IMR-90 (cell line): Measurements from ENCODE around the gene LRRC4C. TPM values are rescaled to one million over a fixed set of nuclear protein-coding genes. Genes with fewer than 3 reads are reported as not detected.

ENCODE experiments used
- ATAC-seq: fragments of 200-7000 bp; cut with Tn5 transposase; 2 replicates; pipeline ENCODE4 v1.9.1; 2020; ENCODE audit warnings: low read depth, mild to moderate bottlenecking, moderate library complexity
- BruUV-seq: library from RNA; stranded (reverse); fragments of 400-500 nt; replicated peaks from 2 replicates; lab custom pipeline; 2021; lab: Mats Ljungman, UMichigan
- CTCF ChIA-PET: fragments of 300-600 bp; formaldehyde crosslinking; extraction: SDS; loops from one replicate; lab custom pipeline; 2021; ENCODE audit warnings: antibody characterized with exemption; lab: Yijun Ruan, JAX
- POLR2A ChIA-PET: fragments of 300-600 bp; sonication (Branson Sonifier 250); formaldehyde crosslinking; loops from one replicate; lab custom pipeline; 2022; ENCODE audit warnings: antibody characterized with exemption; ENCODE audit not compliant: unreplicated experiment; lab: Charles Lee
- DNase-seq: peaks from one replicate; pipeline ENCODE4 v3.0.0; 2013
- H2AFZ ChIP-seq: replicated peaks from 2 replicates; pipeline ENCODE3; 2013; ENCODE audit warnings: low read length, mild to moderate bottlenecking; ENCODE audit not compliant: poor library complexity
- H2AK5ac ChIP-seq: 2 replicates; pipeline ENCODE4 v1.6.1; 2013; ENCODE audit warnings: low read depth, low read length, inconsistent platforms
- H2AK9ac ChIP-seq: replicated peaks from 2 replicates; pipeline ENCODE3; 2013; ENCODE audit warnings: mild to moderate bottlenecking, low read depth, low read length, moderate library complexity; ENCODE audit not compliant: poor library complexity
- H2BK120ac ChIP-seq: 2 replicates; pipeline ENCODE4 v1.6.1; 2013; ENCODE audit warnings: low read depth, low read length, inconsistent platforms
- H2BK15ac ChIP-seq: 3 replicates; pipeline ENCODE4 v1.6.1; 2013; ENCODE audit warnings: low read depth, low read length, inconsistent platforms
- H2BK20ac ChIP-seq: 2 replicates; pipeline ENCODE4 v1.6.1; 2013; ENCODE audit warnings: low read depth, mild to moderate bottlenecking, inconsistent platforms, low read length, moderate library complexity
- H2BK5ac ChIP-seq: 2 replicates; pipeline ENCODE4 v1.6.1; 2013; ENCODE audit warnings: mild to moderate bottlenecking, low read depth, low read length, inconsistent platforms; ENCODE audit not compliant: poor library complexity, severe bottlenecking
- H3K14ac ChIP-seq: replicated peaks from 2 replicates; pipeline ENCODE4 v1.6.1; 2013; ENCODE audit warnings: low read depth, low read length, inconsistent platforms
- H3K18ac ChIP-seq: 2 replicates; pipeline ENCODE4 v1.6.1; 2013; ENCODE audit warnings: low read depth, low read length, control low read depth
- H3K23ac ChIP-seq: 2 replicates; pipeline ENCODE4 v1.6.1; 2013; ENCODE audit warnings: low read depth, low read length, inconsistent platforms
- H3K27ac ChIP-seq: 2 replicates; pipeline ENCODE4 v1.5.1; 2013; ENCODE audit warnings: mild to moderate bottlenecking, control low read depth, low read length; ENCODE audit not compliant: insufficient read depth
- H3K27me3 ChIP-seq: 2 replicates; pipeline ENCODE4 v1.6.1; 2013; ENCODE audit warnings: low read length; ENCODE audit not compliant: control insufficient read depth, insufficient read depth
- H3K36me3 ChIP-seq: 2 replicates; pipeline ENCODE4 v1.6.1; 2013; ENCODE audit warnings: low read length, mixed read lengths; ENCODE audit not compliant: control insufficient read depth, insufficient read depth
- H3K4ac ChIP-seq: 2 replicates; pipeline ENCODE4 v1.6.1; 2013; ENCODE audit warnings: low read depth, low read length, inconsistent platforms
- H3K4me1 ChIP-seq: 2 replicates; pipeline ENCODE4 v1.6.1; 2013; ENCODE audit warnings: low read length, mixed read lengths; ENCODE audit not compliant: control insufficient read depth, insufficient read depth
- H3K4me2 ChIP-seq: 2 replicates; pipeline ENCODE4 v1.6.1; 2013; ENCODE audit warnings: low read depth, mild to moderate bottlenecking, control low read depth, low read length, moderate library complexity
- H3K4me3 ChIP-seq: 2 replicates; pipeline ENCODE4 v1.5.1; 2013; ENCODE audit warnings: low read depth, mild to moderate bottlenecking, control low read depth, low read length, moderate library complexity; ENCODE audit not compliant: insufficient read depth
- H3K56ac ChIP-seq: 2 replicates; pipeline ENCODE4 v1.6.1; 2013; ENCODE audit warnings: low read length, inconsistent platforms; ENCODE audit not compliant: insufficient read depth; ENCODE audit errors: extremely low read depth
- H3K79me1 ChIP-seq, 2 experiments: 2 replicates each; pipeline ENCODE4 v1.6.1; 2013; ENCODE audit warnings: low read length in 2 of 2, inconsistent platforms in 1 of 2, low read depth in 1 of 2
- H3K9ac ChIP-seq: 2 replicates; pipeline ENCODE4 v1.6.1; 2013; ENCODE audit warnings: low read depth, low read length, control low read depth
- H3K9me1 ChIP-seq: 2 replicates; pipeline ENCODE4 v1.6.1; 2013; ENCODE audit warnings: low read length, inconsistent platforms; ENCODE audit not compliant: insufficient read depth
- H3K9me3 ChIP-seq: 2 replicates; pipeline ENCODE4 v1.6.1; 2013; ENCODE audit warnings: low read length; ENCODE audit not compliant: control insufficient read depth, insufficient read depth
- H4K20me1 ChIP-seq: 2 replicates; pipeline ENCODE4 v1.6.1; 2013; ENCODE audit warnings: low read length, inconsistent platforms; ENCODE audit not compliant: insufficient read depth
- H4K5ac ChIP-seq: 2 replicates; pipeline ENCODE4 v1.6.1; 2013; ENCODE audit warnings: mild to moderate bottlenecking, low read depth, low read length, control low read depth
- H4K8ac ChIP-seq, 2 experiments: 2 replicates each; pipeline ENCODE4 v1.6.1; 2013; ENCODE audit warnings: low read depth in 2 of 2, low read length in 2 of 2, control low read depth in 1 of 2, inconsistent platforms in 1 of 2
- H4K91ac ChIP-seq: 2 replicates; pipeline ENCODE4 v1.6.1; 2013; ENCODE audit warnings: low read depth, low read length, inconsistent platforms; ENCODE audit not compliant: insufficient read depth
- BHLHE40 ChIP-seq: fragments of 150-350 bp; IDR thresholded peaks from 2 replicates; pipeline ENCODE4 v1.6.1; 2016; ENCODE audit warnings: mild to moderate bottlenecking, low read depth, low read length
- CEBPB ChIP-seq: IDR thresholded peaks from 2 replicates; pipeline ENCODE4 v1.6.1; 2012; ENCODE audit warnings: low read depth, low read length, improper control_type of control experiment
- FOS ChIP-seq: fragments of 150-350 bp; IDR thresholded peaks from 2 replicates; pipeline ENCODE4 v1.6.1; 2016; ENCODE audit warnings: low read depth, low read length
- MAFK ChIP-seq: IDR thresholded peaks from 2 replicates; pipeline ENCODE4 v1.6.1; 2012; ENCODE audit warnings: low read depth, low read length, improper control_type of control experiment
- MAZ ChIP-seq: IDR thresholded peaks from 2 replicates; pipeline ENCODE4 v1.6.1; 2012; ENCODE audit warnings: low read depth, mild to moderate bottlenecking, low read length, improper control_type of control experiment, moderate library complexity, borderline replicate concordance
- MXI1 ChIP-seq: IDR thresholded peaks from 2 replicates; pipeline ENCODE4 v1.6.1; 2012; ENCODE audit warnings: low read depth, mild to moderate bottlenecking, low read length, moderate library complexity, borderline replicate concordance
- NFE2L2 ChIP-seq: fragments of 150-350 bp; IDR thresholded peaks from 2 replicates; pipeline ENCODE4 v1.6.1; 2016; ENCODE audit warnings: low read depth, mild to moderate bottlenecking, low read length
- POLR2A ChIP-seq: IDR thresholded peaks from 2 replicates; pipeline ENCODE4 v1.6.1; 2012; ENCODE audit warnings: mild to moderate bottlenecking, low read depth, low read length
- RCOR1 ChIP-seq: IDR thresholded peaks from 2 replicates; pipeline ENCODE4 v1.6.1; 2012; ENCODE audit warnings: mild to moderate bottlenecking, low read length, improper control_type of control experiment; ENCODE audit not compliant: insufficient replicate concordance
- RFX5 ChIP-seq: IDR thresholded peaks from 2 replicates; pipeline ENCODE4 v1.8.0; 2012; ENCODE audit warnings: low read depth, mild to moderate bottlenecking, low read length, moderate library complexity
- SMC3 ChIP-seq: fragments of 150-350 bp; IDR thresholded peaks from 2 replicates; pipeline ENCODE4 v1.6.1; 2016; ENCODE audit warnings: low read depth, mild to moderate bottlenecking, antibody characterized with exemption, low read length, moderate library complexity
- WGBS, 2 experiments: methylation state at CpG; one replicate each; pipeline versions ENCODE4 v1.1.5 to v1.1.7; 2013; ENCODE audit warnings: missing lambda C conversion rate in 2 of 2; ENCODE audit not compliant: insufficient read length in 1 of 2; ENCODE audit errors: extremely low coverage in 2 of 2; 5-methylcytosine and 5-hydroxymethylcytosine counted together
- dilution Hi-C: fragments of 300-500 bp; cut with HindIII; formaldehyde crosslinking; loops from one replicate; pipeline ENCODE4 v1.14.3; 2018; ENCODE audit warnings: low sequenced_read_pairs; ENCODE audit not compliant: unreplicated experiment
- in situ Hi-C: fragments of 300-500 bp; cut with MboI; formaldehyde crosslinking; loops from 3 replicates; pipeline ENCODE4 v1.14.3; 2019; ENCODE audit warnings: low sequenced_read_pairs, inconsistent platforms, mixed read lengths
- intact Hi-C: fragments of 100-400 bp; cut with micrococcal nuclease; formaldehyde crosslinking; loops from 2 replicates; pipeline ENCODE4 v1.10.0; 2022
- polyA plus RNA-seq, 3 experiments: library from polyadenylated mRNA; depleted of rRNA; stranded (reverse); fragments of >200 nt; gene quantifications; 2 replicates each; pipeline ENCODE4 v1.2.3, GENCODE V29; 2012; ENCODE audit warnings: low replicate concordance in 1 of 3
- total RNA-seq: library from RNA; depleted of rRNA; stranded (reverse); fragments of >200 nt; gene quantifications from 2 replicates; pipeline ENCODE4 v1.2.3, GENCODE V29; 2012
- TF ChIP-seq, protein P1 (sequence below): fragments of 150-350 bp; IDR thresholded peaks from 2 replicates; pipeline ENCODE4 v1.6.1; 2016; ENCODE audit warnings: low read depth, mild to moderate bottlenecking, low read length, moderate library complexity, borderline replicate concordance
- TF ChIP-seq, protein P2 (sequence below): fragments of 150-350 bp; IDR thresholded peaks from 2 replicates; pipeline ENCODE4 v1.6.1; 2017; ENCODE audit warnings: mild to moderate bottlenecking, antibody characterized with exemption, low read length, low read depth
- TF ChIP-seq, protein P3 (sequence below): conservative IDR thresholded peaks from 2 replicates; pipeline ENCODE4 v1.5.1; 2012; ENCODE audit warnings: mild to moderate bottlenecking, low read depth, low read length, improper control_type of control experiment

Gene LRRC4C
- total and polyA plus RNA-seq, 2 of the 4 experiments (the other 2 are of a cell fraction), result under 0.01 to 0.03 TPM

DNA sequence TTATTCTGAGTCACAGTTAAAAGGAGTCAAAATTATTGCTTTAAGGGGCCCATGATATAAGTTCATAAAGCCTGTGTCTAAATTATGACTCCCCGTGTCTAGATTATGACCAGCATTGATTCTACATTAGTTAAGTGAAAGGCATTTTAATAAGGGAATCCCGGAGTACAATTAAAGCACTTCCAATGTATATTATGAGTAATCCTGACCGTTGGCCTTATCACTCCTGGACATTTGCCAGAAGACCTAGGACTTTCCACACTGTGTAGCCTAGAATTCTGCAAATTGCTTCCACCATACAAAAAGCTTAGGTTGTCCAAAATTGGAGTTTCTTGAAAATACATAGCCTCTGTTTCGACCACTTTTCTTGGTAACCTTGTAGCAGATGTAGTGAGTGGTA, 1292.6 kb downstream of the LRRC4C start:
- H3K9ac ChIP-seq, result no peak overlapping the region
- H4K8ac ChIP-seq, result no peak overlapping the region
- TF ChIP-seq SMC3 (no peak), MXI1 (no peak), BHLHE40 (no peak), FOS (no peak), NFE2L2 (no peak), CEBPB (no peak), MAFK (no peak), RFX5 (no peak), MAZ (no peak), RCOR1 (no peak), POLR2A (no peak)
- TF ChIP-seq, protein P1, sequence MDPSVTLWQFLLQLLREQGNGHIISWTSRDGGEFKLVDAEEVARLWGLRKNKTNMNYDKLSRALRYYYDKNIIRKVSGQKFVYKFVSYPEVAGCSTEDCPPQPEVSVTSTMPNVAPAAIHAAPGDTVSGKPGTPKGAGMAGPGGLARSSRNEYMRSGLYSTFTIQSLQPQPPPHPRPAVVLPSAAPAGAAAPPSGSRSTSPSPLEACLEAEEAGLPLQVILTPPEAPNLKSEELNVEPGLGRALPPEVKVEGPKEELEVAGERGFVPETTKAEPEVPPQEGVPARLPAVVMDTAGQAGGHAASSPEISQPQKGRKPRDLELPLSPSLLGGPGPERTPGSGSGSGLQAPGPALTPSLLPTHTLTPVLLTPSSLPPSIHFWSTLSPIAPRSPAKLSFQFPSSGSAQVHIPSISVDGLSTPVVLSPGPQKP, result no peak
- TF ChIP-seq, protein P2, sequence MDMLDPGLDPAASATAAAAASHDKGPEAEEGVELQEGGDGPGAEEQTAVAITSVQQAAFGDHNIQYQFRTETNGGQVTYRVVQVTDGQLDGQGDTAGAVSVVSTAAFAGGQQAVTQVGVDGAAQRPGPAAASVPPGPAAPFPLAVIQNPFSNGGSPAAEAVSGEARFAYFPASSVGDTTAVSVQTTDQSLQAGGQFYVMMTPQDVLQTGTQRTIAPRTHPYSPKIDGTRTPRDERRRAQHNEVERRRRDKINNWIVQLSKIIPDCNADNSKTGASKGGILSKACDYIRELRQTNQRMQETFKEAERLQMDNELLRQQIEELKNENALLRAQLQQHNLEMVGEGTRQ, result no peak
- TF ChIP-seq, protein P3, sequence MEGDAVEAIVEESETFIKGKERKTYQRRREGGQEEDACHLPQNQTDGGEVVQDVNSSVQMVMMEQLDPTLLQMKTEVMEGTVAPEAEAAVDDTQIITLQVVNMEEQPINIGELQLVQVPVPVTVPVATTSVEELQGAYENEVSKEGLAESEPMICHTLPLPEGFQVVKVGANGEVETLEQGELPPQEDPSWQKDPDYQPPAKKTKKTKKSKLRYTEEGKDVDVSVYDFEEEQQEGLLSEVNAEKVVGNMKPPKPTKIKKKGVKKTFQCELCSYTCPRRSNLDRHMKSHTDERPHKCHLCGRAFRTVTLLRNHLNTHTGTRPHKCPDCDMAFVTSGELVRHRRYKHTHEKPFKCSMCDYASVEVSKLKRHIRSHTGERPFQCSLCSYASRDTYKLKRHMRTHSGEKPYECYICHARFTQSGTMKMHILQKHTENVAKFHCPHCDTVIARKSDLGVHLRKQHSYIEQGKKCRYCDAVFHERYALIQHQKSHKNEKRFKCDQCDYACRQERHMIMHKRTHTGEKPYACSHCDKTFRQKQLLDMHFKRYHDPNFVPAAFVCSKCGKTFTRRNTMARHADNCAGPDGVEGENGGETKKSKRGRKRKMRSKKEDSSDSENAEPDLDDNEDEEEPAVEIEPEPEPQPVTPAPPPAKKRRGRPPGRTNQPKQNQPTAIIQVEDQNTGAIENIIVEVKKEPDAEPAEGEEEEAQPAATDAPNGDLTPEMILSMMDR, result no peak
- no CpG with 5 or more reads among the region's 4 CpGs for WGBS, 2 experiments
- ATAC-seq (no peak), DNase-seq (no peak)
- H3K9me1 ChIP-seq, result no peaks in the 10 kb centered on the region
- H4K20me1 ChIP-seq, result no peaks in the 10 kb centered on the region
- no peak overlapping the region for H2BK15ac ChIP-seq
- H3K23ac ChIP-seq, result no peak overlapping the region
- no TSS peak for BruUV-seq
- ChIA-PET POLR2A (no interaction called here), CTCF (interaction anchor here (1.3 kb wide), 1 partner anchor 127 kb away, joined by 3 read pairs; no protein-coding TSS in a partner anchor)
- in situ Hi-C loops (no loop called here), dilution Hi-C loops (no loop called here), intact Hi-C loops (no loop called here)
- H3K4me2 ChIP-seq, result no peak overlapping the region
- H3K4ac ChIP-seq, result no peak overlapping the region
- H3K18ac ChIP-seq, result no peak overlapping the region
- H2AK5ac ChIP-seq, result no peak overlapping the region
- H3K14ac ChIP-seq, result no peak overlapping the region
- no peaks in the 10 kb centered on the region for H3K36me3 ChIP-seq
- no peaks in the 10 kb centered on the region for H3K27me3 ChIP-seq
- no peaks in the 10 kb centered on the region for H3K4me1 ChIP-seq
- no peak overlapping the region for H3K27ac ChIP-seq
- H2BK5ac ChIP-seq, result no peak overlapping the region
- no peak overlapping the region for H4K5ac ChIP-seq
- H3K4me3 ChIP-seq, result no peak overlapping the region
- no peaks in the 10 kb centered on the region for H3K79me1 ChIP-seq
- no peak overlapping the region for H3K56ac ChIP-seq
- H2BK20ac ChIP-seq, result no peak overlapping the region
- no peak overlapping the region for H2AK9ac ChIP-seq
- no peak overlapping the region for H2AFZ ChIP-seq
- H4K91ac ChIP-seq, result no peak overlapping the region
- H3K9me3 ChIP-seq, result 0 out of 2 replicates have a peak, but pooled peaks cover 4% of the 10 kb centered on the region
- no peak overlapping the region for H2BK120ac ChIP-seq
